ENCODE data around the gene GNPNAT1. TPM values are rescaled to one million over a fixed set of nuclear protein-coding genes. Genes with fewer than 3 reads are reported as not detected.

Gene GNPNAT1
- polyA plus RNA-seq, 4 donors: 13.5 to 43.4 (median 21.6) TPM

- peak in 1 of 2 donors; percentile 16 for DNase-seq
- peak overlapping the region in 1 of 3 donors; percentile 38 for H3K27ac ChIP-seq (ENCODE audit: low read depth in 1 of 3, low read length in 2 of 3)
- FAIRE-seq: no peak
- H3K4me1 ChIP-seq (ENCODE audit: control insufficient read depth in 3 of 3, insufficient read depth in 2 of 3, low read depth in 1 of 3, low read length in 2 of 3): no peaks in the 10 kb centered on the region
- H3K36me3 ChIP-seq (ENCODE audit: control insufficient read depth in 3 of 3, insufficient read depth in 2 of 3, low read depth in 1 of 3, low read length in 3 of 3): no peaks in the 10 kb centered on the region
- no peaks in the 10 kb centered on the region for H3K9me3 ChIP-seq (ENCODE audit: control insufficient read depth in 2 of 2, insufficient read depth in 1 of 2, low read depth in 1 of 2, low read length in 1 of 2)
- 63 to 85% (median 81%) methylated on average over 5 of the region's 5 CpGs for WGBS, 3 donors
- H3K4me3 ChIP-seq (ENCODE audit: low read depth in 1 of 3, low read length in 3 of 3): no peak overlapping the region
- no peaks in the 10 kb centered on the region for H3K27me3 ChIP-seq (ENCODE audit: control insufficient read depth in 3 of 3, insufficient read depth in 3 of 3, low read length in 3 of 3)
Measured at GRCh38 chr14:52801014-52801712, 9.8 kb upstream of the GNPNAT1 start.

GRCh38 chr14:52798826-52799225 lies 7.4 kb upstream of the GNPNAT1 start:
- 93 to 97% (median 95%) methylated on average over 15 of the region's 15 CpGs for WGBS, 3 donors
- DNase-seq (no peak), FAIRE-seq (no peak)
- H3K27ac ChIP-seq (ENCODE audit: low read depth in 1 of 3, low read length in 2 of 3): no peak overlapping the region
- no peaks in the 10 kb centered on the region for H3K9me3 ChIP-seq (ENCODE audit: control insufficient read depth in 2 of 2, insufficient read depth in 1 of 2, low read depth in 1 of 2, low read length in 1 of 2)
- no peaks in the 10 kb centered on the region for H3K27me3 ChIP-seq (ENCODE audit: control insufficient read depth in 3 of 3, insufficient read depth in 3 of 3, low read length in 3 of 3)
- no peaks in the 10 kb centered on the region for H3K4me1 ChIP-seq (ENCODE audit: control insufficient read depth in 3 of 3, insufficient read depth in 2 of 3, low read depth in 1 of 3, low read length in 2 of 3)
- no peaks in the 10 kb centered on the region for H3K36me3 ChIP-seq (ENCODE audit: control insufficient read depth in 3 of 3, insufficient read depth in 2 of 3, low read depth in 1 of 3, low read length in 3 of 3)
- no peak overlapping the region for H3K4me3 ChIP-seq (ENCODE audit: low read depth in 1 of 3, low read length in 3 of 3)

GRCh38 chr14:52797653-52798052 lies 6.2 kb upstream of the GNPNAT1 start:
- Histone ChIP-seq H3K27me3 (ENCODE audit: control insufficient read depth in 3 of 3, insufficient read depth in 3 of 3, low read length in 3 of 3) (no peaks in the 10 kb centered on the region), H3K4me3 (ENCODE audit: low read depth in 1 of 3, low read length in 3 of 3) (no peak overlapping the region), H3K4me1 (ENCODE audit: control insufficient read depth in 3 of 3, insufficient read depth in 2 of 3, low read depth in 1 of 3, low read length in 2 of 3) (no peaks in the 10 kb centered on the region), H3K9me3 (ENCODE audit: control insufficient read depth in 2 of 2, insufficient read depth in 1 of 2, low read depth in 1 of 2, low read length in 1 of 2) (no peaks in the 10 kb centered on the region), H3K27ac (ENCODE audit: low read depth in 1 of 3, low read length in 2 of 3) (no peak overlapping the region), H3K36me3 (ENCODE audit: control insufficient read depth in 3 of 3, insufficient read depth in 2 of 3, low read depth in 1 of 3, low read length in 3 of 3) (no peaks in the 10 kb centered on the region)
- no peak for FAIRE-seq
- no peak for DNase-seq
- WGBS, 3 donors: 42 to 59% (median 58%) methylated on average over 3 of the region's 3 CpGs

GRCh38 chr14:52793061-52793460 lies 1.7 kb upstream of the GNPNAT1 start:
- Histone ChIP-seq H3K36me3 (ENCODE audit: control insufficient read depth in 3 of 3, insufficient read depth in 2 of 3, low read depth in 1 of 3, low read length in 3 of 3) (no peaks in the 10 kb centered on the region), H3K4me3 (ENCODE audit: low read depth in 1 of 3, low read length in 3 of 3) (no peak overlapping the region), H3K9me3 (ENCODE audit: control insufficient read depth in 2 of 2, insufficient read depth in 1 of 2, low read depth in 1 of 2, low read length in 1 of 2) (no peaks in the 10 kb centered on the region), H3K27ac (ENCODE audit: low read depth in 1 of 3, low read length in 2 of 3) (no peak overlapping the region), H3K4me1 (ENCODE audit: control insufficient read depth in 3 of 3, insufficient read depth in 2 of 3, low read depth in 1 of 3, low read length in 2 of 3) (peaks cover 0 to 4% (median 3%) of the 10 kb centered on the region in 3 donors), H3K27me3 (ENCODE audit: control insufficient read depth in 3 of 3, insufficient read depth in 3 of 3, low read length in 3 of 3) (no peaks in the 10 kb centered on the region)
- WGBS, 3 donors: 57 to 66% (median 58%) methylated on average over 2 of the region's 2 CpGs
- DNase-seq: no peak
- no peak for FAIRE-seq

- 79 to 81% (median 79%) methylated on average over 7 of the region's 7 CpGs for WGBS, 3 donors
- no peak for FAIRE-seq
- H3K4me3 ChIP-seq (ENCODE audit: low read depth in 1 of 3, low read length in 3 of 3): peak overlapping the region; percentile 10 to 60 (median 47)
Measured at GRCh38 chr14:52792097-52792415, 649 bp upstream of the GNPNAT1 start.

GRCh38 chr14:52790756-52791222 lies 618 bp downstream of the GNPNAT1 start:
- 1 to 2% (median 1%) methylated on average over 25 to 26 of the region's 26 CpGs for WGBS, 3 donors
- FAIRE-seq: no peak
- peak overlapping the region; percentile 76 to 94 (median 77) for H3K27ac ChIP-seq (ENCODE audit: low read depth in 1 of 3, low read length in 2 of 3)
- H3K36me3 ChIP-seq (ENCODE audit: control insufficient read depth in 3 of 3, insufficient read depth in 2 of 3, low read depth in 1 of 3, low read length in 3 of 3): no peaks in the 10 kb centered on the region
- no peaks in the 10 kb centered on the region for H3K9me3 ChIP-seq (ENCODE audit: control insufficient read depth in 2 of 2, insufficient read depth in 1 of 2, low read depth in 1 of 2, low read length in 1 of 2)
- H3K4me3 ChIP-seq (ENCODE audit: low read depth in 1 of 3, low read length in 3 of 3): peak overlapping the region; percentile 60 to 81 (median 62)
- peaks cover 0 to 4% (median 3%) of the 10 kb centered on the region in 3 donors for H3K4me1 ChIP-seq (ENCODE audit: control insufficient read depth in 3 of 3, insufficient read depth in 2 of 3, low read depth in 1 of 3, low read length in 2 of 3)
- no peak for DNase-seq
- H3K27me3 ChIP-seq (ENCODE audit: control insufficient read depth in 3 of 3, insufficient read depth in 3 of 3, low read length in 3 of 3): no peaks in the 10 kb centered on the region

More at GRCh38 chr14:52792097-52792415, 649 bp upstream of the GNPNAT1 start:
- Histone ChIP-seq H3K36me3 (ENCODE audit: control insufficient read depth in 3 of 3, insufficient read depth in 2 of 3, low read depth in 1 of 3, low read length in 3 of 3) (no peaks in the 10 kb centered on the region), H3K4me1 (ENCODE audit: control insufficient read depth in 3 of 3, insufficient read depth in 2 of 3, low read depth in 1 of 3, low read length in 2 of 3) (peaks cover 0 to 4% (median 3%) of the 10 kb centered on the region in 3 donors), H3K27ac (ENCODE audit: low read depth in 1 of 3, low read length in 2 of 3) (peak overlapping the region; percentile 81 to 97 (median 85)), H3K9me3 (ENCODE audit: control insufficient read depth in 2 of 2, insufficient read depth in 1 of 2, low read depth in 1 of 2, low read length in 1 of 2) (no peaks in the 10 kb centered on the region), H3K27me3 (ENCODE audit: control insufficient read depth in 3 of 3, insufficient read depth in 3 of 3, low read length in 3 of 3) (no peaks in the 10 kb centered on the region)
- DNase-seq: no peak

- Histone ChIP-seq H3K4me1 (ENCODE audit: control insufficient read depth in 3 of 3, insufficient read depth in 2 of 3, low read depth in 1 of 3, low read length in 2 of 3) (peaks cover 0 to 4% (median 3%) of the 10 kb centered on the region in 3 donors), H3K36me3 (ENCODE audit: control insufficient read depth in 3 of 3, insufficient read depth in 2 of 3, low read depth in 1 of 3, low read length in 3 of 3) (no peaks in the 10 kb centered on the region), H3K4me3 (ENCODE audit: low read depth in 1 of 3, low read length in 3 of 3) (peak overlapping the region; percentile 60 to 81 (median 62)), H3K9me3 (ENCODE audit: control insufficient read depth in 2 of 2, insufficient read depth in 1 of 2, low read depth in 1 of 2, low read length in 1 of 2) (no peaks in the 10 kb centered on the region), H3K27me3 (ENCODE audit: control insufficient read depth in 3 of 3, insufficient read depth in 3 of 3, low read length in 3 of 3) (no peaks in the 10 kb centered on the region), H3K27ac (ENCODE audit: low read depth in 1 of 3, low read length in 2 of 3) (peak overlapping the region in 1 of 3 donors; percentile 94)
- WGBS, 3 donors: 40 to 51% (median 46%) methylated on average over 18 of the region's 18 CpGs
- FAIRE-seq: no peak
- peak; percentile 27 to 61 for DNase-seq
Measured at GRCh38 chr14:52790011-52790755, 1.2 kb downstream of the GNPNAT1 start.

- Histone ChIP-seq H3K27me3 (ENCODE audit: control insufficient read depth in 3 of 3, insufficient read depth in 3 of 3, low read length in 3 of 3) (no peaks in the 10 kb centered on the region), H3K36me3 (ENCODE audit: control insufficient read depth in 3 of 3, insufficient read depth in 2 of 3, low read depth in 1 of 3, low read length in 3 of 3) (no peaks in the 10 kb centered on the region), H3K4me3 (ENCODE audit: low read depth in 1 of 3, low read length in 3 of 3) (no peak overlapping the region), H3K4me1 (ENCODE audit: control insufficient read depth in 3 of 3, insufficient read depth in 2 of 3, low read depth in 1 of 3, low read length in 2 of 3) (peaks cover 0 to 4% (median 3%) of the 10 kb centered on the region in 3 donors), H3K9me3 (ENCODE audit: control insufficient read depth in 2 of 2, insufficient read depth in 1 of 2, low read depth in 1 of 2, low read length in 1 of 2) (no peaks in the 10 kb centered on the region), H3K27ac (ENCODE audit: low read depth in 1 of 3, low read length in 2 of 3) (no peak overlapping the region)
- 81 to 90% (median 86%) methylated on average over 2 of the region's 2 CpGs for WGBS, 3 donors
- DNase-seq (no peak), FAIRE-seq (no peak)
Measured at GRCh38 chr14:52789118-52789517, 2.3 kb downstream of the GNPNAT1 start.
